K562 (cell line): ENCODE measurements around the gene SPEM3. TPM values are rescaled to one million over a fixed set of nuclear protein-coding genes. Genes with fewer than 3 reads are reported as not detected.

Source experiments
- BRCA1 ChIP-seq, 2 experiments: fragments of 450-650 bp in 1 of 2; sonication (generic) in 1 of 2; formaldehyde crosslinking in 1 of 2; IDR thresholded peaks; 2 replicates each; pipeline versions ENCODE4 v1.5.0 to v1.6.1; 2017 to 2020; ENCODE audit warnings: mild to moderate bottlenecking in 1 of 2, missing genetic modification reagents in 1 of 2
- C11orf30 ChIP-seq: fragments of 450-650 bp; IDR thresholded peaks from 2 replicates; pipeline ENCODE4 v1.6.1; 2016; ENCODE audit warnings: low read depth, mild to moderate bottlenecking
- EZH2 ChIP-seq: IDR thresholded peaks from 2 replicates; pipeline ENCODE4 v1.6.1; 2012; ENCODE audit warnings: low read depth, mild to moderate bottlenecking, inconsistent platforms, low read length, borderline replicate concordance
- GATAD2B ChIP-seq: fragments of 450-650 bp; IDR thresholded peaks from 2 replicates; pipeline ENCODE4 v1.6.1; 2017; ENCODE audit warnings: mild to moderate bottlenecking, borderline replicate concordance
- ID3 ChIP-seq, 2 experiments: fragments of 250-450 bp in 1 of 2; fragments of 450-650 bp in 1 of 2; sonication (Bioruptor Pico) in 1 of 2; IDR thresholded peaks; 2 replicates each; pipeline versions ENCODE4 v1.6.1 to v1.8.0; 2016 to 2021; ENCODE audit warnings: mild to moderate bottlenecking in 2 of 2, moderate library complexity in 2 of 2, missing compliant biosample characterization in 1 of 2, missing genetic modification characterization in 1 of 2
- MTA1 ChIP-seq: fragments of 450-650 bp; IDR thresholded peaks from 2 replicates; pipeline ENCODE4 v1.6.1; 2017; ENCODE audit warnings: borderline replicate concordance
- PKNOX1 ChIP-seq: fragments of 450-650 bp; IDR thresholded peaks from 2 replicates; pipeline ENCODE4 v1.6.1; 2016
- RBM25 ChIP-seq: fragments of 200-400 bp; formaldehyde crosslinking; IDR thresholded peaks from 2 replicates; pipeline ENCODE4 v1.6.1; 2018; ENCODE audit warnings: low read length, low read depth, moderate library complexity; ENCODE audit not compliant: severe bottlenecking
- TCFL5 ChIP-seq: fragments of 250-450 bp; sonication (Bioruptor Pico); conservative IDR thresholded peaks from 2 replicates; pipeline ENCODE4 v1.6.1; 2021; ENCODE audit warnings: mild to moderate bottlenecking, moderate library complexity, matching md5 sums
- ZFX ChIP-seq: sonication (generic); formaldehyde crosslinking; IDR thresholded peaks from 2 replicates; pipeline ENCODE4 v1.8.0; 2022; ENCODE audit warnings: mild to moderate bottlenecking, missing genetic modification reagents, moderate library complexity
- ZNF592 ChIP-seq: fragments of 450-650 bp; IDR thresholded peaks from 2 replicates; pipeline ENCODE4 v1.6.1; 2017; ENCODE audit warnings: antibody characterized with exemption, mild to moderate bottlenecking
- ZNF655 ChIP-seq: fragments of 250-450 bp; sonication (Bioruptor Pico); IDR thresholded peaks from 2 replicates; pipeline ENCODE4 v1.5.0; 2021
- polyA plus RNA-seq, 8 experiments: library from polyadenylated mRNA; depleted of rRNA in 4 of 8; stranded (reverse) in 5 of 8; unstranded in 3 of 8; fragments of >200 nt; fragmentation: Nextera tagmentation in 2 of 8; fragmentation: Illumina TruSeq in 1 of 8; extraction: Ambion mirVana in 2 of 8; extraction: Trizol in 1 of 8; gene quantifications; 2 replicates each; pipeline versions ENCODE4 v1.2.1 to v1.2.3, GENCODE V29; 2011 to 2014; ENCODE audit warnings: inconsistent platforms in 1 of 8, missing spikeins in 1 of 8
- total RNA-seq, 7 experiments: library from RNA; depleted of rRNA in 6 of 7; stranded (reverse); fragments of >200 nt in 6 of 7; fragmentation: Illumina TruSeq in 2 of 7; extraction: Trizol in 2 of 7; gene quantifications; 2 replicates each; pipeline versions ENCODE4 v1.2.1 to v1.2.3, GENCODE V29; 2011 to 2021; ENCODE audit warnings: low replicate concordance in 1 of 7
- TF ChIP-seq, protein P1 (sequence below): sonication (generic); formaldehyde crosslinking; IDR thresholded peaks from 2 replicates; pipeline ENCODE4 v1.9.0; 2022; ENCODE audit warnings: mild to moderate bottlenecking, missing genetic modification reagents

SPEM3 gene
- total and polyA plus RNA-seq, 9 of the 15 experiments (the other 6 are each of a cell fraction or from before 2014, with no cell fraction given): not detected

- peak; percentile 79 for TF ChIP-seq ZFX (CRISPR knock-in tag)
- peak; percentile 45; the same call in 1 of the 2 replicates for TF ChIP-seq ZNF592
- TF ChIP-seq BRCA1 (IDR thresholded peaks at IDR 0.05): no peak
- no peak for TF ChIP-seq BRCA1 (CRISPR knock-in tag; IDR thresholded peaks at IDR 0.05)
- 0 out of 2 replicates have a peak, but pooled peaks have one; percentile 32 for TF ChIP-seq MTA1
- no peak for TF ChIP-seq ZNF655 (CRISPR knock-in tag)
- no peak for TF ChIP-seq ID3 (CRISPR knock-in tag; IDR thresholded peaks at IDR 0.05)
- TF ChIP-seq ID3 (tag; IDR thresholded peaks at IDR 0.05): no peak
- TF ChIP-seq GATAD2B: no peak
- TF ChIP-seq TCFL5 (CRISPR knock-in tag): no peak
- TF ChIP-seq, protein P1, sequence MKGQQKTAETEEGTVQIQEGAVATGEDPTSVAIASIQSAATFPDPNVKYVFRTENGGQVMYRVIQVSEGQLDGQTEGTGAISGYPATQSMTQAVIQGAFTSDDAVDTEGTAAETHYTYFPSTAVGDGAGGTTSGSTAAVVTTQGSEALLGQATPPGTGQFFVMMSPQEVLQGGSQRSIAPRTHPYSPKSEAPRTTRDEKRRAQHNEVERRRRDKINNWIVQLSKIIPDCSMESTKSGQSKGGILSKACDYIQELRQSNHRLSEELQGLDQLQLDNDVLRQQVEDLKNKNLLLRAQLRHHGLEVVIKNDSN: peak; percentile 63
- peak; percentile 40 for TF ChIP-seq RBM25
- TF ChIP-seq C11orf30: no peak
- TF ChIP-seq EZH2: no peak
- TF ChIP-seq PKNOX1: 0 out of 2 replicates have a peak, but pooled peaks have one; percentile 24
Measured at GRCh38 chr17:7475764-7476422, 47.2 kb downstream of the SPEM3 start (continued).
